C4-2B (cell line): ENCODE measurements around the gene ATP11A.

Source experiments
- CTCF ChIP-seq: fragments of 450-650 bp; conservative IDR thresholded peaks from 2 replicates; pipeline ENCODE4 v1.5.1; 2017; ENCODE audit warnings: mild to moderate bottlenecking
- ZFX ChIP-seq: fragments of 450-650 bp; IDR thresholded peaks from 2 replicates; pipeline ENCODE4 v1.6.1; 2017

GRCh38 chr13:112686987-112687386 is 2.9 kb upstream of the ATP11A start:
- TF ChIP-seq CTCF = no peak
- TF ChIP-seq ZFX = no peak
